ENCODE measurements around the gene SPTB. TPM values are rescaled to one million over a fixed set of nuclear protein-coding genes. Genes with fewer than 3 reads are reported as not detected.

The SPTB gene
- total RNA-seq, 2 donors from 2014 or later: 5.6 to 9.9 TPM

DNA sequence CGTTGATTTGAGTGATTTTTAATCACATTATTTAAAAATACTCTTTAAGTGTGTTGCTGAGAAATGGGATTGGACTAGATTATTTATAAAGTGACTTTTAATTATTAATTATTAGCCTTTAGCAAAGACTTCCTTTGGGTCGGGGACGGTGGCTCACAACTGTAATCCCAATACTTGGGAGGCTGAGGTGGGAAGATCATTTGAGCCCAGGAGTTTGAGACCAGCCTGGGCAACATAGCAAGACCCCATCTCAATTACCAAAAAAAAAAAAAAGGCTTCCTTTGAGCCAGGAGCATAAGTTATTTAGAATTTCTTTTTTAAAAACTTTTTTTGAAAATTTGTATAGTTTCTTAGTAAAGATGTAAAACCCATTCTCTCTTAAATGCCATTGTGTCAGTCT lies 43.3 kb upstream of the SPTB start:
- H3K4me1 ChIP-seq (ENCODE audit: control insufficient read depth in 1 of 2, low read depth in 2 of 2): peaks cover 15 to 44% of the 10 kb centered on the region in 2 donors
- H3K27ac ChIP-seq: no peak overlapping the region
- DNase-seq (ENCODE audit: low spot score): no peak
- no peaks in the 10 kb centered on the region for H3K27me3 ChIP-seq (replicated peaks; ENCODE audit: insufficient read depth)
- H3K9me3 ChIP-seq: no peaks in the 10 kb centered on the region
- H3K36me3 ChIP-seq: peaks cover 9% of the 10 kb centered on the region
- TF ChIP-seq, protein P1, sequence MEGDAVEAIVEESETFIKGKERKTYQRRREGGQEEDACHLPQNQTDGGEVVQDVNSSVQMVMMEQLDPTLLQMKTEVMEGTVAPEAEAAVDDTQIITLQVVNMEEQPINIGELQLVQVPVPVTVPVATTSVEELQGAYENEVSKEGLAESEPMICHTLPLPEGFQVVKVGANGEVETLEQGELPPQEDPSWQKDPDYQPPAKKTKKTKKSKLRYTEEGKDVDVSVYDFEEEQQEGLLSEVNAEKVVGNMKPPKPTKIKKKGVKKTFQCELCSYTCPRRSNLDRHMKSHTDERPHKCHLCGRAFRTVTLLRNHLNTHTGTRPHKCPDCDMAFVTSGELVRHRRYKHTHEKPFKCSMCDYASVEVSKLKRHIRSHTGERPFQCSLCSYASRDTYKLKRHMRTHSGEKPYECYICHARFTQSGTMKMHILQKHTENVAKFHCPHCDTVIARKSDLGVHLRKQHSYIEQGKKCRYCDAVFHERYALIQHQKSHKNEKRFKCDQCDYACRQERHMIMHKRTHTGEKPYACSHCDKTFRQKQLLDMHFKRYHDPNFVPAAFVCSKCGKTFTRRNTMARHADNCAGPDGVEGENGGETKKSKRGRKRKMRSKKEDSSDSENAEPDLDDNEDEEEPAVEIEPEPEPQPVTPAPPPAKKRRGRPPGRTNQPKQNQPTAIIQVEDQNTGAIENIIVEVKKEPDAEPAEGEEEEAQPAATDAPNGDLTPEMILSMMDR (IDR thresholded peaks at IDR 0.05): no peak
- H3K4me3 ChIP-seq: no peak overlapping the region
- ATAC-seq (ENCODE audit: insufficient number of reproducible peaks, low FRiP score, low read depth): no peak

DNA sequence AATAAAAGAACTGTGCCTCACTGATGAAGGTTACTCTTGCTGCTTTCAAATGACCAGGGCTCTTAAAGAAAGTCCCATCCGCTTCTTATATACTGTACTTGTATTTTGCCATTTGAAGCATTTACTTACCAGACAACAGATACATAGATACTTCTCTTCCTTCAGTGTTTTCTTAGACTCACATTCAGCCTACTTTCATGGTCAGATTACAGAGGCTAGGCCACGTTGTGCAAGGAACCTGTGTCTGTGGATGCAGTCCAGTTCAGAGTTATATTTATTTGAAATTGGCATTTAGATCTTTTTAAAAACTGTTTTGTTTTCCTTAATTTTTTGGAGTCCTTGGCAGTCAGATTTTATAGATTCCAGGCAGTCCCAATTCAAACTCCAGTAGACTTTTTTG lies 40.8 kb upstream of the SPTB start:
- TF ChIP-seq, protein P1 (IDR thresholded peaks at IDR 0.05): no peak
- H3K4me1 ChIP-seq (ENCODE audit: control insufficient read depth in 1 of 2, low read depth in 2 of 2): peaks cover 20 to 59% of the 10 kb centered on the region in 2 donors

DNA sequence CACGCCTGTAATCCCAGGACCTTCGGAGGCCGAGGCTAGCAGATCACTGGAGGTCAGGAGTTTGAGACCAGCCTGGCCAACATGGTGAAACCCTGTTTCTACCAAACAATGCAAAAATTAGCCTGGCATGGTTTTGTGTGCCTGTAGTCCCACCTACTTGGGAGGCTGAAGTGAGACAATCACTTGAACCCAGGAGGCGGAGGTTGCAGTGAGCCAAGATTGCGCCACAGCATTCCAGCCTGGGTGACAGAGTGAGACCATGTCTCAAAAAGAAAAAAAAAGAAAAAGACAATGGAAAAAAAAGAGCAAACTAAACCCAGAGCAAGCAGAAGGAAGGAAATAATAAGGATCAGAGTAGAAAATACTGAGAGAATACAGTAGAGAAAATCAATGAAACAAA lies 39.9 kb upstream of the SPTB start:
- H3K27ac ChIP-seq: peak overlapping the region; percentile 54 to 66

More for the DNA sequence above, 40.8 kb upstream of the SPTB start:
- Histone ChIP-seq H3K27ac (peak overlapping the region; percentile 54 to 66), H3K36me3 (peaks cover 7% of the 10 kb centered on the region), H3K4me3 (no peak overlapping the region), H3K9me3 (no peaks in the 10 kb centered on the region), H3K27me3 (replicated peaks; ENCODE audit: insufficient read depth) (no peaks in the 10 kb centered on the region)
- ATAC-seq (ENCODE audit: insufficient number of reproducible peaks, low FRiP score, low read depth) (no peak), DNase-seq (ENCODE audit: low spot score) (no peak)

DNA sequence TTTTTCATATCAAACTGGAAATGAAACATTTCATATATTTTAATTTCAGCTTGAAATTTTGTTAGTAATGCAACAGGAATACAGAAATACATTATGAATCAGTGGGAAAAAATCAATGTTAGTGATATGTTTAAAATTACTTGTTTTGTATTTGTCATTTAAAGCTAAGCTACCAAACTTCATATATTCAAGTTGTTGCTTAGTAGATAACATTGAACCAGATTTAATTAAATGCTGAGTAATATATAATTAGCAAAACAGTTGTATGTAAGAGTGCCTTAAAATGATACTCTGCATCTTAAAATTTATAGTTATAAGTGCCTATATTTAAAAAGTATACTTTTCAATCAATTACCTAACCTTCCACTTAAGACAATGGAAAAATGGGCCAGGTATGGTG lies 39.5 kb upstream of the SPTB start:
- Histone ChIP-seq H3K27me3 (replicated peaks; ENCODE audit: insufficient read depth) (no peaks in the 10 kb centered on the region), H3K36me3 (no peaks in the 10 kb centered on the region), H3K27ac (peak overlapping the region; percentile 54 to 66), H3K9me3 (no peaks in the 10 kb centered on the region), H3K4me1 (ENCODE audit: control insufficient read depth in 1 of 2, low read depth in 2 of 2) (peaks cover 23 to 64% of the 10 kb centered on the region in 2 donors), H3K4me3 (no peak overlapping the region)
- ATAC-seq (ENCODE audit: insufficient number of reproducible peaks, low FRiP score, low read depth) (no peak), DNase-seq (ENCODE audit: low spot score) (no peak)
- TF ChIP-seq, protein P1 (IDR thresholded peaks at IDR 0.05): no peak

More for the DNA sequence above, 39.9 kb upstream of the SPTB start:
- no peaks in the 10 kb centered on the region for H3K9me3 ChIP-seq
- no peaks in the 10 kb centered on the region for H3K27me3 ChIP-seq (replicated peaks; ENCODE audit: insufficient read depth)
- peaks cover 3% of the 10 kb centered on the region for H3K36me3 ChIP-seq
- DNase-seq (ENCODE audit: low spot score) (no peak), ATAC-seq (ENCODE audit: insufficient number of reproducible peaks, low FRiP score, low read depth) (no peak)
- H3K4me1 ChIP-seq (ENCODE audit: control insufficient read depth in 1 of 2, low read depth in 2 of 2): peaks cover 23 to 64% of the 10 kb centered on the region in 2 donors
- TF ChIP-seq, protein P1 (IDR thresholded peaks at IDR 0.05): no peak
- no peak overlapping the region for H3K4me3 ChIP-seq

DNA sequence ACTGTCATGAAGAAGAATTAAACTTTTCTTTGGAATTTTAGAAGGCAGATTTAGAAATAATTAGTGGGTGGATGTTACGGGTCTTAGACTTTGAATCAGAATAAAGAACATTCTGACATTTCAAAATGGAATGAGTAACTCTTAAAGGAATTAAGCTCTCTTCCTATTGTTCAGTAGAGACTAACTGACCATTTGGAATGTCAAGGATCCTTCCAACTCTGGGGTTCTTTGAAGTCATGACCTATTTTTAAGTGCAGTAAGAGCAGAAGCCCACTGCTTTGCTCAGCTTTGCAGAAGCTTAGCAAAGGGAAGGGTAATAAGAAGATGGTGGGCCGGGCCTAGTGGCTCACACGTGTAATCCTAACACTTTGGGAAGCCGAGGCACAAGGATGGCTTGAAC lies 38.5 kb upstream of the SPTB start:
- ATAC-seq (ENCODE audit: insufficient number of reproducible peaks, low FRiP score, low read depth) (no peak), DNase-seq (ENCODE audit: low spot score) (no peak)
- no peaks in the 10 kb centered on the region for H3K27me3 ChIP-seq (replicated peaks; ENCODE audit: insufficient read depth)
- H3K4me1 ChIP-seq (ENCODE audit: control insufficient read depth in 1 of 2, low read depth in 2 of 2): peaks cover 23 to 68% of the 10 kb centered on the region in 2 donors
- no peaks in the 10 kb centered on the region for H3K9me3 ChIP-seq
- peak overlapping the region; percentile 54 to 71 for H3K27ac ChIP-seq
- no peak overlapping the region for H3K4me3 ChIP-seq
- TF ChIP-seq, protein P1 (IDR thresholded peaks at IDR 0.05): no peak
- H3K36me3 ChIP-seq: no peaks in the 10 kb centered on the region

All from thoracic aorta (tissue), 2 donors.